Head of caudate nucleus (tissue), 42 donors: ENCODE data around the gene ZFAND6.
"Not testable (repeated sequence)": the region's sequence is repeated elsewhere in the genome, so short reads cannot be mapped to it uniquely, and the experiment has no call there.

Experiments used
- DNase-seq, 42 donors: peaks; one replicate each; pipeline versions ENCODE4 v3.0.0 to v3.0.0-alpha.2; 2020 to 2021; ENCODE audit warnings: mixed read lengths in 7 of 42
- intact Hi-C: fragments of 100-400 bp; cut with DNase I; formaldehyde crosslinking; loops from one replicate; pipeline ENCODE4 v1.15.0; 2022

ZFAND6 gene

GRCh38 chr15:80081390-80081789, 21.9 kb downstream of the ZFAND6 start:
- intact Hi-C loops = no loop called here
- DNase-seq = no peak

- no peak for DNase-seq
- intact Hi-C loops = no loop called here
These were observed 27.6 kb downstream of the ZFAND6 start for GRCh38 chr15:80087104-80087503.

GRCh38 chr15:80090041-80090440, 30.6 kb downstream of the ZFAND6 start:
- intact Hi-C loops = no loop called here
- DNase-seq = no peak

- intact Hi-C loops = no loop called here
- DNase-seq = no peak
These were observed 31.5 kb downstream of the ZFAND6 start for GRCh38 chr15:80090879-80091503.

- DNase-seq = peak in 30 of 42 donors; percentile 7 to 61 (median 29)
- intact Hi-C loops = no loop called here
These were observed 34.5 kb downstream of the ZFAND6 start for GRCh38 chr15:80093854-80094418.

GRCh38 chr15:80095511-80095910, 36.0 kb downstream of the ZFAND6 start:
- intact Hi-C loops = no loop called here
- no peak for DNase-seq

- intact Hi-C loops = no loop called here
- DNase-seq = no peak
These were observed 36.5 kb downstream of the ZFAND6 start for GRCh38 chr15:80095969-80096368.

DNA sequence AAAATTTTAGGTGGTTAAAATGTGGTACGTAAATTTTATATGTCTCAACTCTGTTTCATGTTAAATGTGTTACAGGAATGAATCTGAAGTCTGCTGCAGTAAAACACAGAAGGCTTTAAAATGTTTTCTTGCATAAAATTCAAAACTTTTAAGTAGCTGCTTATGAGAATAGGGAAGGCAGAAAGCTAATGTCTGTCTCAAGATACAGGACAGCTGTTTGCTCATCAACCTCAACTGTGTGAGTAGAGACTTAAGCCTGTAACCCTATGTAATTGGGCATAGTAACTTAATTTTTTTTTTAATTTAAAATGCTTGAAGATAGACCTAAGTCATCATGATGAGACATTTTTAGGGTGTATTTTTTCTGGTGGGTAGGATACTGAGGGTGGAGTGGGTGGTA, 38.9 kb downstream of the ZFAND6 start:
- intact Hi-C loops = no loop called here
- DNase-seq = no peak

- no peak for DNase-seq
- intact Hi-C loops = no loop called here
These were observed 39.8 kb downstream of the ZFAND6 start for GRCh38 chr15:80099241-80099640.

GRCh38 chr15:80099662-80100061, 40.2 kb downstream of the ZFAND6 start:
- not testable (repeated sequence) for DNase-seq
- intact Hi-C loops = loop anchor here (5.0 kb wide), 1 partner anchor 82 kb away; no protein-coding TSS in a partner anchor

DNA sequence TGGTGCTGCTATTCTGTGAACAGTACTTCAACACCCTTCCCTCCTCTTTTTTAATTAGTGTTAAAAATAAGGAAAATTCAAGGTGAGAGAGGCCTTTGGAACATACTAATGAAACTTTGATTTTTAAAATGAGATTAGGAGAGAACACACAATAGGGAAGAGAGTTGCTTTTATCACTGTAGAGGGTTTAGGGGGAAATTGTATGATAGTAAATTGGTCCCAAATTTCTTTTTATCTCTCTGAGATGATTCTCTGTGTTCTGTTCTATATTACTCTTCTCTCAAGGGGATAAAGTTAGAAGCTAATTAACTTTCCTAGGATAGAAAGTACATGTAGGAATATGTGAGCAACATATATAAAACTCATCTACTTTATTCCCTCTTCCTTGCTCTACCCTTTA, 40.8 kb downstream of the ZFAND6 start:
- intact Hi-C loops = loop anchor here (5.0 kb wide), 1 partner anchor 83 kb away; no protein-coding TSS in a partner anchor
- no peak for DNase-seq

DNA sequence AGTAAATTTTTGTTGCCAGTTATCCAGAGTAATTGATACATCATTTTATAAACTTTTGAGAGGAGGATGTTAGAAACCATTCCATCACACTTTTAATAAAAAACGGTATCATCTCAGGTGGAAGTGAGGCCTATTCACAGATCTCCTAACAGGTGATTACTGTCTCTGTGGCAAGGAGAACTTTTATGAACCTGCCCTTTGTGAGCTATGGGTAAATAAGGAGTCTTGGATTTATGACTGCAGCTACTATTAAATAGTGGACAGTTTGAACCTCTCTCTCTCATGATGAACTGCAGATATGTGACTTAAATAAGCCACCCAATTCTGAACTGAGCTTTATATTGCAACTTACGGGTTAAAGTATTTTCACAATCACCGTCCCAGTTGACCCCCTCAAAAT, 45.7 kb downstream of the ZFAND6 start:
- intact Hi-C loops = no loop called here
- DNase-seq = no peak

GRCh38 chr15:80105595-80105994, 46.1 kb downstream of the ZFAND6 start:
- no peak for DNase-seq
- intact Hi-C loops = no loop called here

DNA sequence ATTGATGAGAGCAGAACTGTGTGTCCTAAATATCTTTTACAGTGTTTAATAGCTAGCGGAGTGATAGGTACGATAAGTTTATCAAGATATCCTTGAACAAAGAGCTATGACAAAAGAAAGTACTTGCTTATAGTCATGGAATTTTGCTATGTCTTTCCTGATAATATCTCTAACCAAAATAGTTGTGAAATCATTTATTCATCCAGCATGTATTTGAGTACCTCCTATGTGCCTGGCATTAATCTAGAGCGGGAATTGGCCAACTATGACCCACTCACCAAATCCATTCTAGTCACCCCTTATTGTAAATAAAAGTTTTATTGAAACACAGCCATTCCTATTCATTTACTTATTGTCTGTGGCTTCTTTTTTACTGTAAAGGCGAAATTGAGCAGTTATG, 46.6 kb downstream of the ZFAND6 start:
- intact Hi-C loops = no loop called here
- no peak for DNase-seq

- intact Hi-C loops = no loop called here
- no peak for DNase-seq
These were observed 47.7 kb downstream of the ZFAND6 start for GRCh38 chr15:80107204-80107603.

GRCh38 chr15:80107774-80108173, 48.3 kb downstream of the ZFAND6 start:
- intact Hi-C loops = no loop called here
- DNase-seq = no peak

DNA sequence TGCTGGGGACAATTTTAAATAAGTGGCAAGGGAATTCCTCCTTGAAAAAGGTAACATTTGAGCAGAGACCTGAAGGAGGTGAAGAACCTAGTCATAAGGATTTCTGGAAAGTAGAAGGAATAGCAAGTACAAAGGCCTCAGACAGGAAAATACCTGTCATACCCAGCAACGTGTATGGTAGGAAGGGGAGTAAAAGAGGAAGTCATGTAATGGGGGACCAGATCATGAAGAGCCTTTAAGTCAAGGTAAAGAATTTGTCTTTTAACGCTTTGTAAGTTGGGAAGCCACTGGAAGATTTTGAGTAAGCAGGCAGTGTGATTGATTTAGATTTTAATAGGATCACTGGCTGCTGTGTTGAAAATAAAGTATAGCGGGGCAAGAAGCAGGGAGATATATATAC, 49.9 kb downstream of the ZFAND6 start:
- intact Hi-C loops = no loop called here
- DNase-seq = no peak

DNA sequence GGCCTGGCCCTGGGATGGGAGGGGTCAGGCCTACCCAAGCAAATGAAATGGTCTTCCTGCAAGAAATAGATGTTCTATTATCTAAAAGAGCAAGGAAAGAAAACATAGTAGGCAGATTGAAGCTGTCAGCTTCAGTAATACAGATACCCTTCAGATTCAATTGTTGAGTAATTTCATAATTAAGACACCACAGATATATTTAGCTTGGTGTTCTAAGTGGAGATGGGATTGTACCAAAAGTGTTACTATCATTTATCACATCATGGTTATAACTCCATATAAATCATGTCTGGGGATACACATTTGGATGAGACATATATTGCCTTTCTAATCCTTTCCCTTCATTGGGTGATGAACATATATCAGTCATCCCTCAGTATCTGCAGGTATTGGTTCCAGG, 51.4 kb downstream of the ZFAND6 start:
- DNase-seq = no peak
- intact Hi-C loops = no loop called here

DNA sequence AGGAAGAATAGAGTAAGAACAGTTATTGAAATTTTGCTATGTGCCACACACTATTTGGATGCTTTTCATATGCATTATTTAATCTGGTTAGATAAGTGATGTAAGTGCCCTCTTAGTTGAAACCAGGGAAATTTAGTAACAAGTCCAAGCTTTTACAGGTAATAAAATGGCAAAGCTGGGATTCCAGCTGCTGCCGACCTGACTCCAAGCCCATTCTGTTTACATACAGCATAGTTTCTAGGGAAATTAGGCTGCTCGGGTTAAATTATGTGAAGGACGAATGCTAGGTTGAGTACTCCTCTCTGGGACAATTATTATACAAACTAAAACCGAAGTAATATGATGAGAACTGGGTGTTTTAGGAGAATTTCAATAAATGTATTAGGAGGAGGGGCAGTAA, 54.6 kb downstream of the ZFAND6 start:
- intact Hi-C loops = no loop called here
- no peak for DNase-seq

- intact Hi-C loops = no loop called here
- no peak for DNase-seq
These were observed 55.5 kb downstream of the ZFAND6 start for GRCh38 chr15:80115021-80115420.

DNA sequence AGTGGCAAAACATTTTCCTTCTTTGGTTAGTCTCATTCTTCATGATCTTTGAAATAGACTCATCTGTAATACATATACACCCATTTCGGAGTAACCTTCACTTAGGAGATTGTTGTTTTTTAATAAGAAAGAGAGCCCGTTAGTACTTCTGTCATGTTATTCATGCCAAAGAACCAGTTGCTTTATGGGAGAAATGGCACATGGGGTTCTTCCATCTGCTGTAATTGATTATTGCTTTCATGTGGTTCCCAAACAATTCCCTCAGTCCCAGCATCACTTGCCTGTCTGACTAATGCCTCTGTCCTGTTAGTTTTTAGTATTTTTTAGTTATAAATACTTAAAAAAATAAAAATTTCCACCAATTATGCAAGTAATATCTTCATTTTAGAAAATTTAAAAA, 59.5 kb downstream of the ZFAND6 start:
- no peak for DNase-seq
- intact Hi-C loops = no loop called here
